K562 (cell line): Measurements from ENCODE around the gene LEO1. TPM values are rescaled to one million over a fixed set of nuclear protein-coding genes. Genes with fewer than 3 reads are reported as not detected.
A peak's percentile ranks its signal among the peaks of the same experiment; 100 is the strongest.

Experiments used
- BMI1 ChIP-seq: fragments of 150-350 bp; IDR thresholded peaks from 2 replicates; pipeline ENCODE4 v1.6.1; 2014; ENCODE audit warnings: low read length
- CBFA2T3 ChIP-seq: fragments of 450-650 bp; IDR thresholded peaks from 2 replicates; pipeline ENCODE4 v1.6.1; 2017
- CBFB ChIP-seq: sonication (generic); formaldehyde crosslinking; IDR thresholded peaks from 2 replicates; pipeline ENCODE4 v1.4.0; 2020; ENCODE audit warnings: mild to moderate bottlenecking, missing genetic modification reagents
- CEBPG ChIP-seq, 3 experiments: fragments of 200-800 bp in 1 of 3; sonication (Bioruptor generic) in 1 of 3; sonication (generic) in 1 of 3; formaldehyde crosslinking in 1 of 3; IDR thresholded peaks in 2 of 3; conservative IDR thresholded peaks in 1 of 3; 2 replicates each; pipeline versions ENCODE4 v1.6.1 to v1.8.0; 2016 to 2022; ENCODE audit warnings: missing compliant biosample characterization in 2 of 3, missing genetic modification characterization in 2 of 3, mild to moderate bottlenecking in 1 of 3, missing genetic modification reagents in 1 of 3
- CHCHD3 ChIP-seq: fragments of 250-450 bp; sonication (Bioruptor Pico); IDR thresholded peaks from 2 replicates; pipeline ENCODE4 v2.1.2; 2022; ENCODE audit warnings: mild to moderate bottlenecking
- FOXO4 ChIP-seq: fragments of 450-650 bp; formaldehyde crosslinking; IDR thresholded peaks from 2 replicates; pipeline ENCODE4 v1.4.0; 2020; ENCODE audit warnings: mild to moderate bottlenecking, moderate library complexity
- FOXP1 ChIP-seq: sonication (generic); formaldehyde crosslinking; IDR thresholded peaks from 2 replicates; pipeline ENCODE4 v1.8.0; 2022; ENCODE audit warnings: mild to moderate bottlenecking, missing genetic modification reagents
- GATA2 ChIP-seq: sonication (generic); formaldehyde crosslinking; IDR thresholded peaks from 2 replicates; pipeline ENCODE4 v1.4.0; 2020; ENCODE audit warnings: mild to moderate bottlenecking, missing genetic modification reagents
- NFRKB ChIP-seq: fragments of 450-650 bp; IDR thresholded peaks from 2 replicates; pipeline ENCODE4 v1.6.1; 2016; ENCODE audit warnings: low read depth
- RNF2 ChIP-seq: sonication (generic); IDR thresholded peaks from 2 replicates; pipeline ENCODE4 v1.6.1; 2016
- TFE3 ChIP-seq: fragments of 450-650 bp; formaldehyde crosslinking; IDR thresholded peaks from 2 replicates; pipeline ENCODE4 v1.4.0; 2020; ENCODE audit warnings: mild to moderate bottlenecking, mixed read lengths
- ZFX ChIP-seq: sonication (generic); formaldehyde crosslinking; IDR thresholded peaks from 2 replicates; pipeline ENCODE4 v1.8.0; 2022; ENCODE audit warnings: mild to moderate bottlenecking, missing genetic modification reagents, moderate library complexity
- polyA plus RNA-seq, 8 experiments: library from polyadenylated mRNA; depleted of rRNA in 4 of 8; stranded (reverse) in 5 of 8; unstranded in 3 of 8; fragments of >200 nt; fragmentation: Nextera tagmentation in 2 of 8; fragmentation: Illumina TruSeq in 1 of 8; extraction: Ambion mirVana in 2 of 8; extraction: Trizol in 1 of 8; gene quantifications; 2 replicates each; pipeline versions ENCODE4 v1.2.1 to v1.2.3, GENCODE V29; 2011 to 2014; ENCODE audit warnings: inconsistent platforms in 1 of 8, missing spikeins in 1 of 8
- total RNA-seq, 7 experiments: library from RNA; depleted of rRNA in 6 of 7; stranded (reverse); fragments of >200 nt in 6 of 7; fragmentation: Illumina TruSeq in 2 of 7; extraction: Trizol in 2 of 7; gene quantifications; 2 replicates each; pipeline versions ENCODE4 v1.2.1 to v1.2.3, GENCODE V29; 2011 to 2021; ENCODE audit warnings: low replicate concordance in 1 of 7
- TF ChIP-seq, protein P1 (sequence below): fragments of 450-650 bp; IDR thresholded peaks from 2 replicates; pipeline ENCODE4 v1.6.1; 2017; ENCODE audit warnings: antibody characterized with exemption

Gene LEO1
- total and polyA plus RNA-seq, 9 of the 15 experiments (the other 6 are each of a cell fraction or from before 2014, with no cell fraction given), result 8.4 to 48.3 (median 37.9) TPM

DNA sequence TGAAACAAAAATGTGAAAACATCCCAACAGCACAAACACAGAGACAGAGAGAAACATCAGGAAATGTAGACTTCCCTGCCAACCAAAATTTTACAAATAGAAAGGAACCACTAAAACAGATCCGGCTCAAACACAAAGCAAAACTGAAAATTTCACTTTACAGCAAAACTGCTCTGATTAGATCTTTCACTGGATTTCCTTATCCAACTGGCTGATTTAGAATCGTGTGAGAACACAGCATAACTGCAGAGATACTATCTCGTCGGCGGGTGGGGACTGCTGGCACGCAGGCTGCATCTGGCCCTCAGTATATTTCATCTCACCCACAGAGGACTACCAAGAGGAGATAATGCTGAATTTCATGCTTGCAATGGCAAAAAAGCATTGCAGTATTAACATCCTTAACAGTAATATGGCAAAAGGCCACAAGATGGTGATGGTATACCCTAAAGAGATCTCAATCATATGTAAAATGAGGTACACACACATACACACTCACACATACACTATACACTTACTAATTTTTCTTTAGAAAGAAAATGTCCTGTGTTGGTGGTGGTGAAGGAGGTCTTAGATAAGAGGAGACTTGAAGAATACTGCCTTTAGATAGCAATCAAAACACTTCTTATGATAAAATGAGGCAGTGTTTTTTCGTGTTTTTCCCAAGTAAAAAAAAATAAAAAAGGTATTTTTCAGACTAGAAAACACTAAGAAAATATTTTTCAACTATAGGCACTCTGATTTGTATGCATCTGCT lies 10.6 kb upstream of the LEO1 start (continued):
- TF ChIP-seq CEBPG (CRISPR knock-in tag; IDR thresholded peaks at IDR 0.05) (peak; percentile 19; the same call in 1 of the 2 replicates), CEBPG (tag; conservative IDR thresholded peaks at IDR 0.05 in 1 of 2, IDR thresholded peaks at IDR 0.05 in 1 of 2) (no peak; a peak in 1 of 4 replicates), RNF2 (peak; percentile 36; the same call in 1 of the 2 replicates), CBFB (CRISPR knock-in tag) (no peak), CBFA2T3 (no peak), ZFX (CRISPR knock-in tag) (no peak), TFE3 (no peak), CHCHD3 (CRISPR knock-in tag) (no peak), FOXO4 (no peak), BMI1 (no peak), FOXP1 (CRISPR knock-in tag) (no peak), GATA2 (peak; percentile 64), NFRKB (peak; percentile 56; the same call in 1 of the 2 replicates)
- TF ChIP-seq, protein P1, sequence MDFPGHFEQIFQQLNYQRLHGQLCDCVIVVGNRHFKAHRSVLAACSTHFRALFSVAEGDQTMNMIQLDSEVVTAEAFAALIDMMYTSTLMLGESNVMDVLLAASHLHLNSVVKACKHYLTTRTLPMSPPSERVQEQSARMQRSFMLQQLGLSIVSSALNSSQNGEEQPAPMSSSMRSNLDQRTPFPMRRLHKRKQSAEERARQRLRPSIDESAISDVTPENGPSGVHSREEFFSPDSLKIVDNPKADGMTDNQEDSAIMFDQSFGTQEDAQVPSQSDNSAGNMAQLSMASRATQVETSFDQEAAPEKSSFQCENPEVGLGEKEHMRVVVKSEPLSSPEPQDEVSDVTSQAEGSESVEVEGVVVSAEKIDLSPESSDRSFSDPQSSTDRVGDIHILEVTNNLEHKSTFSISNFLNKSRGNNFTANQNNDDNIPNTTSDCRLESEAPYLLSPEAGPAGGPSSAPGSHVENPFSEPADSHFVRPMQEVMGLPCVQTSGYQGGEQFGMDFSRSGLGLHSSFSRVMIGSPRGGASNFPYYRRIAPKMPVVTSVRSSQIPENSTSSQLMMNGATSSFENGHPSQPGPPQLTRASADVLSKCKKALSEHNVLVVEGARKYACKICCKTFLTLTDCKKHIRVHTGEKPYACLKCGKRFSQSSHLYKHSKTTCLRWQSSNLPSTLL, result no peak
